ENCODE data around the gene PTAR1.
"Not testable (repeated sequence)": the region's sequence is repeated elsewhere in the genome, so short reads cannot be mapped to it uniquely, and the experiment has no call there.

DNA sequence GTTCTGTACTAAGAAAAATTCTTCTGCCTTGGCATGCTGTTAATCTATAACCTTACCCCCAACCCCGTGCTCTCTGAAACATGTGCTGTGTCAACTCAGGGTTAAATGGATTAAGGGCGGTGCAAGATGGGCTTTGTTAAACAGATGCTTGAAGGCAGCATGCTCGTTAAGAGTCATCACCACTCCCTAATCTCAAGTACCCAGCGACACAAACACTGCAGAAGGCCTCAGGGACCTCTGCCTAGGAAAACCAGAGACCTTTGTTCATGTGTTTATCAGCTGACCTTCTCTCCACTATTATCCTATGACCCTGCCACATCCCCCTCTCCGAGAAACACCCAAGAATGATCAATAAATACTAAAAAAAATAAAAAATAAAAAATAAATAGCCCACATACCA lies 40.2 kb upstream of the PTAR1 start:
- TF ChIP-seq, protein P1, sequence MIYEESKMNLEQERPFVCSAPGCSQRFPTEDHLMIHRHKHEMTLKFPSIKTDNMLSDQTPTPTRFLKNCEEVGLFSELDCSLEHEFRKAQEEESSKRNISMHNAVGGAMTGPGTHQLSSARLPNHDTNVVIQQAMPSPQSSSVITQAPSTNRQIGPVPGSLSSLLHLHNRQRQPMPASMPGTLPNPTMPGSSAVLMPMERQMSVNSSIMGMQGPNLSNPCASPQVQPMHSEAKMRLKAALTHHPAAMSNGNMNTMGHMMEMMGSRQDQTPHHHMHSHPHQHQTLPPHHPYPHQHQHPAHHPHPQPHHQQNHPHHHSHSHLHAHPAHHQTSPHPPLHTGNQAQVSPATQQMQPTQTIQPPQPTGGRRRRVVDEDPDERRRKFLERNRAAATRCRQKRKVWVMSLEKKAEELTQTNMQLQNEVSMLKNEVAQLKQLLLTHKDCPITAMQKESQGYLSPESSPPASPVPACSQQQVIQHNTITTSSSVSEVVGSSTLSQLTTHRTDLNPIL (CRISPR knock-in tag; IDR thresholded peaks at IDR 0.05; ENCODE audit: low read depth): not testable (repeated sequence)
- not testable (repeated sequence) for TF ChIP-seq ARNTL (CRISPR knock-in tag; IDR thresholded peaks at IDR 0.05; ENCODE audit: borderline replicate concordance, low read depth); PATZ1 (CRISPR knock-in tag; IDR thresholded peaks at IDR 0.05; ENCODE audit: borderline replicate concordance); ZFP3 (CRISPR knock-in tag; IDR thresholded peaks at IDR 0.05); ZNF8 (CRISPR knock-in tag; IDR thresholded peaks at IDR 0.05); ISL1 (CRISPR knock-in tag; IDR thresholded peaks at IDR 0.05)
- TF ChIP-seq, protein P2, sequence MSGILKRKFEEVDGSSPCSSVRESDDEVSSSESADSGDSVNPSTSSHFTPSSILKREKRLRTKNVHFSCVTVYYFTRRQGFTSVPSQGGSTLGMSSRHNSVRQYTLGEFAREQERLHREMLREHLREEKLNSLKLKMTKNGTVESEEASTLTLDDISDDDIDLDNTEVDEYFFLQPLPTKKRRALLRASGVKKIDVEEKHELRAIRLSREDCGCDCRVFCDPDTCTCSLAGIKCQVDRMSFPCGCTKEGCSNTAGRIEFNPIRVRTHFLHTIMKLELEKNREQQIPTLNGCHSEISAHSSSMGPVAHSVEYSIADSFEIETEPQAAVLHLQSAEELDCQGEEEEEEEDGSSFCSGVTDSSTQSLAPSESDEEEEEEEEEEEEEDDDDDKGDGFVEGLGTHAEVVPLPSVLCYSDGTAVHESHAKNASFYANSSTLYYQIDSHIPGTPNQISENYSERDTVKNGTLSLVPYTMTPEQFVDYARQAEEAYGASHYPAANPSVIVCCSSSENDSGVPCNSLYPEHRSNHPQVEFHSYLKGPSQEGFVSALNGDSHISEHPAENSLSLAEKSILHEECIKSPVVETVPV (CRISPR knock-in tag; IDR thresholded peaks at IDR 0.05): not testable (repeated sequence)

Data from SK-N-SH treated with all-trans-retinoic acid at 6 μM for 48 hours (cell line).